Ishikawa (cell line): Measurements from ENCODE around the gene CNPY3.

Experiments
- CEBPB ChIP-seq: IDR thresholded peaks from 2 replicates; pipeline ENCODE4 v1.6.1; 2012
- CREB1 ChIP-seq: IDR thresholded peaks from 2 replicates; pipeline ENCODE4 v1.6.1; 2012; ENCODE audit warnings: low read depth
- EP300 ChIP-seq: IDR thresholded peaks from 2 replicates; pipeline ENCODE4 v1.6.1; 2012; ENCODE audit warnings: borderline replicate concordance
- MAX ChIP-seq: IDR thresholded peaks from 2 replicates; pipeline ENCODE4 v1.6.1; 2012
- NFIC ChIP-seq: IDR thresholded peaks from 2 replicates; pipeline ENCODE4 v1.6.1; 2012
- RAD21 ChIP-seq: IDR thresholded peaks from 2 replicates; pipeline ENCODE4 v1.6.1; 2012; ENCODE audit warnings: low read depth
- TAF1 ChIP-seq: IDR thresholded peaks from 2 replicates; pipeline ENCODE4 v1.6.1; 2012; ENCODE audit warnings: low read depth, mild to moderate bottlenecking
- TCF12 ChIP-seq: IDR thresholded peaks from 2 replicates; pipeline ENCODE4 v1.6.1; 2012; ENCODE audit warnings: low read depth
- TEAD4 ChIP-seq: IDR thresholded peaks from 2 replicates; pipeline ENCODE4 v1.6.1; 2012
- USF1 ChIP-seq: IDR thresholded peaks from 2 replicates; pipeline ENCODE4 v1.6.1; 2012
- YY1 ChIP-seq: IDR thresholded peaks from 2 replicates; pipeline ENCODE4 v1.6.1; 2012; ENCODE audit warnings: low read depth
- ZBTB7A ChIP-seq: IDR thresholded peaks from 2 replicates; pipeline ENCODE4 v1.6.1; 2012; ENCODE audit warnings: low read depth
- TF ChIP-seq, protein P1 (sequence below): IDR thresholded peaks from 2 replicates; pipeline ENCODE4 v1.6.1; 2012; ENCODE audit warnings: low read depth, mild to moderate bottlenecking

- no peak for TF ChIP-seq YY1
- TF ChIP-seq ZBTB7A: no peak
- TF ChIP-seq NFIC: no peak
- no peak for TF ChIP-seq MAX
- no peak for TF ChIP-seq CEBPB
- no peak for TF ChIP-seq EP300
- TF ChIP-seq TCF12: no peak
- no peak for TF ChIP-seq RAD21
- TF ChIP-seq TAF1: no peak
- no peak for TF ChIP-seq CREB1
- TF ChIP-seq TEAD4: no peak
- TF ChIP-seq, protein P1, sequence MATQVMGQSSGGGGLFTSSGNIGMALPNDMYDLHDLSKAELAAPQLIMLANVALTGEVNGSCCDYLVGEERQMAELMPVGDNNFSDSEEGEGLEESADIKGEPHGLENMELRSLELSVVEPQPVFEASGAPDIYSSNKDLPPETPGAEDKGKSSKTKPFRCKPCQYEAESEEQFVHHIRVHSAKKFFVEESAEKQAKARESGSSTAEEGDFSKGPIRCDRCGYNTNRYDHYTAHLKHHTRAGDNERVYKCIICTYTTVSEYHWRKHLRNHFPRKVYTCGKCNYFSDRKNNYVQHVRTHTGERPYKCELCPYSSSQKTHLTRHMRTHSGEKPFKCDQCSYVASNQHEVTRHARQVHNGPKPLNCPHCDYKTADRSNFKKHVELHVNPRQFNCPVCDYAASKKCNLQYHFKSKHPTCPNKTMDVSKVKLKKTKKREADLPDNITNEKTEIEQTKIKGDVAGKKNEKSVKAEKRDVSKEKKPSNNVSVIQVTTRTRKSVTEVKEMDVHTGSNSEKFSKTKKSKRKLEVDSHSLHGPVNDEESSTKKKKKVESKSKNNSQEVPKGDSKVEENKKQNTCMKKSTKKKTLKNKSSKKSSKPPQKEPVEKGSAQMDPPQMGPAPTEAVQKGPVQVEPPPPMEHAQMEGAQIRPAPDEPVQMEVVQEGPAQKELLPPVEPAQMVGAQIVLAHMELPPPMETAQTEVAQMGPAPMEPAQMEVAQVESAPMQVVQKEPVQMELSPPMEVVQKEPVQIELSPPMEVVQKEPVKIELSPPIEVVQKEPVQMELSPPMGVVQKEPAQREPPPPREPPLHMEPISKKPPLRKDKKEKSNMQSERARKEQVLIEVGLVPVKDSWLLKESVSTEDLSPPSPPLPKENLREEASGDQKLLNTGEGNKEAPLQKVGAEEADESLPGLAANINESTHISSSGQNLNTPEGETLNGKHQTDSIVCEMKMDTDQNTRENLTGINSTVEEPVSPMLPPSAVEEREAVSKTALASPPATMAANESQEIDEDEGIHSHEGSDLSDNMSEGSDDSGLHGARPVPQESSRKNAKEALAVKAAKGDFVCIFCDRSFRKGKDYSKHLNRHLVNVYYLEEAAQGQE: no peak
- no peak for TF ChIP-seq USF1
These were observed 55.7 kb downstream of the CNPY3 start for GRCh38 chr6:42984924-42985475.
